WTC11 (cell line): ENCODE results near the gene GPATCH4. TPM values are rescaled to one million over a fixed set of nuclear protein-coding genes. Genes with fewer than 3 reads are reported as not detected.
A peak's percentile ranks its signal among the peaks of the same experiment; 100 is the strongest.

Source experiments
- CREM ChIP-seq: sonication (generic); formaldehyde crosslinking; IDR thresholded peaks from 2 replicates; pipeline ENCODE4 v1.8.1; 2022; ENCODE audit warnings: mild to moderate bottlenecking, missing genetic modification reagents, moderate library complexity
- ELF4 ChIP-seq: sonication (generic); formaldehyde crosslinking; IDR thresholded peaks from 2 replicates; pipeline ENCODE4 v1.8.1; 2022; ENCODE audit warnings: low read depth, mild to moderate bottlenecking, moderate library complexity, missing genetic modification reagents
- EMX1 ChIP-seq: fragments of 250-450 bp; sonication (Bioruptor Pico); IDR thresholded peaks from 2 replicates; pipeline ENCODE4 v1.8.0; 2021; ENCODE audit warnings: mild to moderate bottlenecking
- FOXK1 ChIP-seq: sonication (generic); formaldehyde crosslinking; IDR thresholded peaks from 2 replicates; pipeline ENCODE4 v1.8.0; 2022; ENCODE audit warnings: mild to moderate bottlenecking, moderate library complexity, missing genetic modification reagents
- GTF2I ChIP-seq: fragments of 250-450 bp; sonication (Bioruptor Pico); conservative IDR thresholded peaks from 2 replicates; pipeline ENCODE4 v1.4.0; 2021; ENCODE audit warnings: mild to moderate bottlenecking
- JAZF1 ChIP-seq: fragments of 250-450 bp; sonication (Bioruptor Pico); IDR thresholded peaks from 2 replicates; pipeline ENCODE4 v1.9.0; 2021; ENCODE audit warnings: moderate library complexity, mild to moderate bottlenecking, inconsistent platforms
- KAT7 ChIP-seq: sonication (generic); formaldehyde crosslinking; IDR thresholded peaks from 2 replicates; pipeline ENCODE4 v1.8.1; 2023; ENCODE audit warnings: missing genetic modification reagents, mild to moderate bottlenecking, borderline replicate concordance
- NFE2L1 ChIP-seq: sonication (generic); formaldehyde crosslinking; IDR thresholded peaks from 2 replicates; pipeline ENCODE4 v1.8.1; 2023; ENCODE audit warnings: missing genetic modification reagents
- NFYB ChIP-seq: sonication (generic); formaldehyde crosslinking; conservative IDR thresholded peaks from 2 replicates; pipeline ENCODE4 v1.8.0; 2022; ENCODE audit warnings: low read depth, missing genetic modification reagents
- RELA ChIP-seq: sonication (generic); formaldehyde crosslinking; IDR thresholded peaks from 2 replicates; pipeline ENCODE4 v1.8.1; 2022; ENCODE audit warnings: missing genetic modification reagents, mild to moderate bottlenecking, borderline replicate concordance
- SMAD3 ChIP-seq: sonication (generic); formaldehyde crosslinking; IDR thresholded peaks from 2 replicates; pipeline ENCODE4 v1.8.0; 2022; ENCODE audit warnings: missing genetic modification reagents, mild to moderate bottlenecking, borderline replicate concordance
- SP1 ChIP-seq: sonication (generic); formaldehyde crosslinking; conservative IDR thresholded peaks from 2 replicates; pipeline ENCODE4 v1.8.1; 2022; ENCODE audit warnings: missing genetic modification reagents
- TCF7 ChIP-seq: sonication (generic); formaldehyde crosslinking; IDR thresholded peaks from 2 replicates; pipeline ENCODE4 v1.8.0; 2022; ENCODE audit warnings: mild to moderate bottlenecking, low read depth, missing genetic modification reagents, moderate library complexity
- TEAD4 ChIP-seq: sonication (generic); formaldehyde crosslinking; IDR thresholded peaks from 2 replicates; pipeline ENCODE4 v1.8.0; 2022; ENCODE audit warnings: mild to moderate bottlenecking, missing genetic modification reagents
- TP53 ChIP-seq: sonication (generic); formaldehyde crosslinking; IDR thresholded peaks from 2 replicates; pipeline ENCODE4 v1.8.1; 2023; ENCODE audit warnings: mild to moderate bottlenecking, missing genetic modification reagents
- ZNF121 ChIP-seq: sonication (generic); formaldehyde crosslinking; IDR thresholded peaks from 2 replicates; pipeline ENCODE4 v1.8.0; 2023; ENCODE audit warnings: missing genetic modification reagents
- ZNF232 ChIP-seq: sonication (generic); formaldehyde crosslinking; IDR thresholded peaks from 2 replicates; pipeline ENCODE4 v1.8.0; 2022; ENCODE audit warnings: mild to moderate bottlenecking, missing genetic modification reagents
- ZNF317 ChIP-seq: sonication (generic); formaldehyde crosslinking; IDR thresholded peaks from 2 replicates; pipeline ENCODE4 v1.8.1; 2023; ENCODE audit warnings: low read depth, mild to moderate bottlenecking, moderate library complexity, missing genetic modification reagents, borderline replicate concordance
- ZNF423 ChIP-seq: fragments of 250-450 bp; sonication (Bioruptor Pico); IDR thresholded peaks from 2 replicates; pipeline ENCODE4 v2.1.2; 2022; ENCODE audit warnings: mild to moderate bottlenecking, moderate library complexity
- total RNA-seq: library from RNA; stranded (reverse); gene quantifications from 3 replicates; pipeline ENCODE4 v1.2.3, GENCODE V29; 2021
- TF ChIP-seq, protein P1 (sequence below): sonication (generic); formaldehyde crosslinking; IDR thresholded peaks from 2 replicates; pipeline ENCODE4 v1.8.0; 2022; ENCODE audit warnings: missing genetic modification reagents
- TF ChIP-seq, protein P2 (sequence below): fragments of 250-450 bp; sonication (Bioruptor Pico); IDR thresholded peaks from 2 replicates; pipeline ENCODE4 v1.9.0; 2021; ENCODE audit warnings: mild to moderate bottlenecking
- TF ChIP-seq, protein P3 (sequence below): sonication (generic); formaldehyde crosslinking; IDR thresholded peaks from 2 replicates; pipeline ENCODE4 v1.8.1; 2022; ENCODE audit warnings: low read depth, mild to moderate bottlenecking, moderate library complexity, missing genetic modification reagents, borderline replicate concordance
- TF ChIP-seq, protein P4 (sequence below): fragments of 200-600 bp; IDR thresholded peaks from 2 replicates; pipeline ENCODE4 v1.8.0; 2022; ENCODE audit warnings: antibody characterized with exemption
- TF ChIP-seq, protein P5 (sequence below): sonication (generic); formaldehyde crosslinking; conservative IDR thresholded peaks from 2 replicates; pipeline ENCODE4 v1.8.1; 2022; ENCODE audit warnings: mild to moderate bottlenecking, missing genetic modification reagents
- TF ChIP-seq, protein P6 (sequence below): fragments of 250-450 bp; sonication (Bioruptor Pico); IDR thresholded peaks from 2 replicates; pipeline ENCODE4 v1.9.0; 2021; ENCODE audit warnings: moderate library complexity, mild to moderate bottlenecking, inconsistent platforms, borderline replicate concordance
- TF ChIP-seq, protein P7 (sequence below): fragments of 250-450 bp; sonication (Bioruptor Pico); conservative IDR thresholded peaks from 2 replicates; pipeline ENCODE4 v1.9.0; 2021; ENCODE audit warnings: mild to moderate bottlenecking
- TF ChIP-seq, protein P8 (sequence below): sonication (generic); formaldehyde crosslinking; IDR thresholded peaks from 2 replicates; pipeline ENCODE4 v1.8.1; 2022; ENCODE audit warnings: low read depth, missing genetic modification reagents, borderline replicate concordance

The GPATCH4 gene
- total RNA-seq, 1 experiment from 2014 or later: 50.1 TPM

DNA sequence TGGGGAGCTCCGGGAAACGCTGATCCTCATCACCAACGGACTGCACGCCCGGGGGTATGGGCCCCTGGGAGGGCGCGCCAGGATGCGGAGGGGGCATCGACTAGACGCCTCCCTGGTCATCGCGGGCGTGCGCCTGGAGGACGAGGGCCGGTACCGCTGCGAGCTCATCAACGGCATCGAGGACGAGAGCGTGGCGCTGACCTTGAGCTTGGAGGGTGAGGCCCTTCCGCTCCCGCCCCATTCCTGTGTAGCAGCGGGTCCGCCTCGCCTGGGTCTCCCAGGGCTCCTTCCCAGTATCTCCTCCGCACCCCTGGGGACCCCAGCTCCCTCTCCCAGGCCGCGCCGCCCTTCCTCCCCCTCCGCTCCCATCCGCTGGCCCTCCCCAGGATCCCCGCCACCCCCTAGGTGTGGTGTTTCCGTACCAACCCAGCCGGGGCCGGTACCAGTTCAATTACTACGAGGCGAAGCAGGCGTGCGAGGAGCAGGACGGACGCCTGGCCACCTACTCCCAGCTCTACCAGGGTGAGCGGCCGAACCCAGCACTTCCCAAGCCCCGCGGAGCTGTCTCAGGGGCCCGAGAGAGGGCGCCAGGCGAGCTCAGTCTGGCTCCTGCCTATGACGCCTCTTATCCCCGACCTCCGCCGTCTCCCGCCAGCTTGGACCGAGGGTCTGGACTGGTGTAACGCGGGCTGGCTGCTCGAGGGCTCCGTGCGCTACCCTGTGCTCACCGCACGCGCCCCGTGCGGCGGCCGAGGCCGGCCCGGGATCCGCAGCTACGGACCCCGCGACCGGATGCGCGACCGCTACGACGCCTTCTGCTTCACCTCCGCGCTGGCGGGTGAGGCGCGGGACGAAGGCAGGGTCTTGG, 22.9 kb upstream of the GPATCH4 start (continued):
- TF ChIP-seq, protein P1, sequence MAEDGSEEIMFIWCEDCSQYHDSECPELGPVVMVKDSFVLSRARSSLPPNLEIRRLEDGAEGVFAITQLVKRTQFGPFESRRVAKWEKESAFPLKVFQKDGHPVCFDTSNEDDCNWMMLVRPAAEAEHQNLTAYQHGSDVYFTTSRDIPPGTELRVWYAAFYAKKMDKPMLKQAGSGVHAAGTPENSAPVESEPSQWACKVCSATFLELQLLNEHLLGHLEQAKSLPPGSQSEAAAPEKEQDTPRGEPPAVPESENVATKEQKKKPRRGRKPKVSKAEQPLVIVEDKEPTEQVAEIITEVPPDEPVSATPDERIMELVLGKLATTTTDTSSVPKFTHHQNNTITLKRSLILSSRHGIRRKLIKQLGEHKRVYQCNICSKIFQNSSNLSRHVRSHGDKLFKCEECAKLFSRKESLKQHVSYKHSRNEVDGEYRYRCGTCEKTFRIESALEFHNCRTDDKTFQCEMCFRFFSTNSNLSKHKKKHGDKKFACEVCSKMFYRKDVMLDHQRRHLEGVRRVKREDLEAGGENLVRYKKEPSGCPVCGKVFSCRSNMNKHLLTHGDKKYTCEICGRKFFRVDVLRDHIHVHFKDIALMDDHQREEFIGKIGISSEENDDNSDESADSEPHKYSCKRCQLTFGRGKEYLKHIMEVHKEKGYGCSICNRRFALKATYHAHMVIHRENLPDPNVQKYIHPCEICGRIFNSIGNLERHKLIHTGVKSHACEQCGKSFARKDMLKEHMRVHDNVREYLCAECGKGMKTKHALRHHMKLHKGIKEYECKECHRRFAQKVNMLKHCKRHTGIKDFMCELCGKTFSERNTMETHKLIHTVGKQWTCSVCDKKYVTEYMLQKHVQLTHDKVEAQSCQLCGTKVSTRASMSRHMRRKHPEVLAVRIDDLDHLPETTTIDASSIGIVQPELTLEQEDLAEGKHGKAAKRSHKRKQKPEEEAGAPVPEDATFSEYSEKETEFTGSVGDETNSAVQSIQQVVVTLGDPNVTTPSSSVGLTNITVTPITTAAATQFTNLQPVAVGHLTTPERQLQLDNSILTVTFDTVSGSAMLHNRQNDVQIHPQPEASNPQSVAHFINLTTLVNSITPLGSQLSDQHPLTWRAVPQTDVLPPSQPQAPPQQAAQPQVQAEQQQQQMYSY: no peak
- TF ChIP-seq, protein P2, sequence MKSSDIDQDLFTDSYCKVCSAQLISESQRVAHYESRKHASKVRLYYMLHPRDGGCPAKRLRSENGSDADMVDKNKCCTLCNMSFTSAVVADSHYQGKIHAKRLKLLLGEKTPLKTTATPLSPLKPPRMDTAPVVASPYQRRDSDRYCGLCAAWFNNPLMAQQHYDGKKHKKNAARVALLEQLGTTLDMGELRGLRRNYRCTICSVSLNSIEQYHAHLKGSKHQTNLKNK: no peak
- TF ChIP-seq ZNF317 (CRISPR knock-in tag) (0 out of 2 replicates have a peak, but pooled peaks have one; percentile 40), RELA (CRISPR knock-in tag) (0 out of 2 replicates have a peak, but pooled peaks have one; percentile 42), ZNF232 (CRISPR knock-in tag) (no peak), SMAD3 (no peak; the same call in 1 of the 2 replicates), TCF7 (CRISPR knock-in tag) (no peak), CREM (0 out of 2 replicates have a peak, but pooled peaks have one; percentile 37), ELF4 (CRISPR knock-in tag) (peak; percentile 84; the same call in 1 of the 2 replicates), GTF2I (CRISPR knock-in tag) (no peak), ZNF423 (CRISPR knock-in tag) (no peak), ZNF121 (no peak), SP1 (CRISPR knock-in tag) (no peak), TP53 (CRISPR knock-in tag) (no peak), EMX1 (CRISPR knock-in tag) (no peak), NFE2L1 (CRISPR knock-in tag) (0 out of 2 replicates have a peak, but pooled peaks have one; percentile 74), JAZF1 (CRISPR knock-in tag) (no peak), KAT7 (peak; percentile 81; the same call in 1 of the 2 replicates), TEAD4 (CRISPR knock-in tag) (no peak), NFYB (CRISPR knock-in tag) (0 out of 2 replicates have a peak, but pooled peaks have one; percentile 6), FOXK1 (CRISPR knock-in tag) (peak; percentile 81; the same call in 1 of the 2 replicates)
- TF ChIP-seq, protein P3, sequence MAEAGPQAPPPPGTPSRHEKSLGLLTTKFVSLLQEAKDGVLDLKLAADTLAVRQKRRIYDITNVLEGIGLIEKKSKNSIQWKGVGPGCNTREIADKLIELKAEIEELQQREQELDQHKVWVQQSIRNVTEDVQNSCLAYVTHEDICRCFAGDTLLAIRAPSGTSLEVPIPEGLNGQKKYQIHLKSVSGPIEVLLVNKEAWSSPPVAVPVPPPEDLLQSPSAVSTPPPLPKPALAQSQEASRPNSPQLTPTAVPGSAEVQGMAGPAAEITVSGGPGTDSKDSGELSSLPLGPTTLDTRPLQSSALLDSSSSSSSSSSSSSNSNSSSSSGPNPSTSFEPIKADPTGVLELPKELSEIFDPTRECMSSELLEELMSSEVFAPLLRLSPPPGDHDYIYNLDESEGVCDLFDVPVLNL (CRISPR knock-in tag): 0 out of 2 replicates have a peak, but pooled peaks have one; percentile 16
- TF ChIP-seq, protein P4, sequence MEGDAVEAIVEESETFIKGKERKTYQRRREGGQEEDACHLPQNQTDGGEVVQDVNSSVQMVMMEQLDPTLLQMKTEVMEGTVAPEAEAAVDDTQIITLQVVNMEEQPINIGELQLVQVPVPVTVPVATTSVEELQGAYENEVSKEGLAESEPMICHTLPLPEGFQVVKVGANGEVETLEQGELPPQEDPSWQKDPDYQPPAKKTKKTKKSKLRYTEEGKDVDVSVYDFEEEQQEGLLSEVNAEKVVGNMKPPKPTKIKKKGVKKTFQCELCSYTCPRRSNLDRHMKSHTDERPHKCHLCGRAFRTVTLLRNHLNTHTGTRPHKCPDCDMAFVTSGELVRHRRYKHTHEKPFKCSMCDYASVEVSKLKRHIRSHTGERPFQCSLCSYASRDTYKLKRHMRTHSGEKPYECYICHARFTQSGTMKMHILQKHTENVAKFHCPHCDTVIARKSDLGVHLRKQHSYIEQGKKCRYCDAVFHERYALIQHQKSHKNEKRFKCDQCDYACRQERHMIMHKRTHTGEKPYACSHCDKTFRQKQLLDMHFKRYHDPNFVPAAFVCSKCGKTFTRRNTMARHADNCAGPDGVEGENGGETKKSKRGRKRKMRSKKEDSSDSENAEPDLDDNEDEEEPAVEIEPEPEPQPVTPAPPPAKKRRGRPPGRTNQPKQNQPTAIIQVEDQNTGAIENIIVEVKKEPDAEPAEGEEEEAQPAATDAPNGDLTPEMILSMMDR: no peak
- TF ChIP-seq, protein P5, sequence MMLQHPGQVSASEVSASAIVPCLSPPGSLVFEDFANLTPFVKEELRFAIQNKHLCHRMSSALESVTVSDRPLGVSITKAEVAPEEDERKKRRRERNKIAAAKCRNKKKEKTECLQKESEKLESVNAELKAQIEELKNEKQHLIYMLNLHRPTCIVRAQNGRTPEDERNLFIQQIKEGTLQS: no peak
- TF ChIP-seq, protein P6, sequence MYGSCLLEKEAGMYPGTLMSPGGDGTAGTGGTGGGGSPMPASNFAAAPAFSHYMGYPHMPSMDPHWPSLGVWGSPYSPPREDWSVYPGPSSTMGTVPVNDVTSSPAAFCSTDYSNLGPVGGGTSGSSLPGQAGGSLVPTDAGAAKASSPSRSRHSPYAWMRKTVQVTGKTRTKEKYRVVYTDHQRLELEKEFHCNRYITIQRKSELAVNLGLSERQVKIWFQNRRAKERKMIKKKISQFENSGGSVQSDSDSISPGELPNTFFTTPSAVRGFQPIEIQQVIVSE (CRISPR knock-in tag): no peak
- TF ChIP-seq, protein P7, sequence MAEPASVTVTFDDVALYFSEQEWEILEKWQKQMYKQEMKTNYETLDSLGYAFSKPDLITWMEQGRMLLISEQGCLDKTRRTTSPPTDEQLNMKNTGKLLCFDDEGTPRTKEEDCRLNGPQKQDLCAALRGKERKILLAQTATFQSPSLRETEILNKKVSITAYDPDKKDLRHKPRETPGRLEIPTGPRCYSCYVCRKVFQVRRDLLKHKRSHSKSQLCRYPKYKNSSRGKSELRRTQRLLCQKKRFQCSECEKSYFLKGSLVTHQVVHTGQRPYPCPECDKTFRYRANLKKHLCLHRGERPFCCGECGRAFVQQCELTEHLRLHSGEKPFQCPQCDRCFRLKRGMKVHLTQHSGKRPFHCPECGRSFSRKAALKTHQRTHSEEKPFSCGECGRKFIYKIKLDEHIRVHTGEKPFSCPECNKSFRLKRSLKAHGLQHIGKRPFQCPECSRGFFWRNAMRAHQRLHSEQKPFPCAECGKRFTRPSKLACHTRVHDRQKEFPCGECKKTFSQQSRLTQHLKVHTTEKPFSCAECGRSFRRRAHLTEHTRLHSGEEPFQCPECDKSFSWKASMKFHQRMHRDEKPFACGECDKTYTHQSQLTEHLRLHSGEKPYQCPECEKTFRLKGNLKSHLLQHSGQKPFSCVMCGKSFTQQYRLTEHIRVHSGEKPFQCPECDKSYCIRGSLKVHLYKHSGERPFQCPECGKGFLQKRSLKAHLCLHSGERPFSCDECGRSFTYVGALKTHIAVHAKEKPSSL (CRISPR knock-in tag): no peak
- TF ChIP-seq, protein P8, sequence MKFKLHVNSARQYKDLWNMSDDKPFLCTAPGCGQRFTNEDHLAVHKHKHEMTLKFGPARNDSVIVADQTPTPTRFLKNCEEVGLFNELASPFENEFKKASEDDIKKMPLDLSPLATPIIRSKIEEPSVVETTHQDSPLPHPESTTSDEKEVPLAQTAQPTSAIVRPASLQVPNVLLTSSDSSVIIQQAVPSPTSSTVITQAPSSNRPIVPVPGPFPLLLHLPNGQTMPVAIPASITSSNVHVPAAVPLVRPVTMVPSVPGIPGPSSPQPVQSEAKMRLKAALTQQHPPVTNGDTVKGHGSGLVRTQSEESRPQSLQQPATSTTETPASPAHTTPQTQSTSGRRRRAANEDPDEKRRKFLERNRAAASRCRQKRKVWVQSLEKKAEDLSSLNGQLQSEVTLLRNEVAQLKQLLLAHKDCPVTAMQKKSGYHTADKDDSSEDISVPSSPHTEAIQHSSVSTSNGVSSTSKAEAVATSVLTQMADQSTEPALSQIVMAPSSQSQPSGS (CRISPR knock-in tag): 0 out of 2 replicates have a peak, but pooled peaks have one; percentile 17
